Lung (tissue), 12 donors: ENCODE measurements around the gene COMMD6. TPM values are rescaled to one million over a fixed set of nuclear protein-coding genes. Genes with fewer than 3 reads are reported as not detected.

ENCODE experiments used
- ATAC-seq: fragments of 200-7000 bp; cut with Tn5 transposase; one replicate; pipeline ENCODE4 v1.9.1; 2020; ENCODE audit warnings: moderate number of reproducible peaks; ENCODE audit not compliant: insufficient read depth, low FRiP score
- DNase-seq, 3 donors: peaks; one replicate each; pipeline ENCODE4 v3.0.0-alpha.2; 2013 to 2017
- H3K27ac ChIP-seq, 2 donors: one replicate each; pipeline ENCODE4 v1.5.1; 2013; ENCODE audit warnings: mild to moderate bottlenecking in 2 of 2, moderate library complexity in 2 of 2, control low read depth in 1 of 2, inconsistent platforms in 1 of 2, low read depth in 1 of 2, low read length in 1 of 2
- H3K27me3 ChIP-seq, 3 donors: one replicate each; pipeline ENCODE4 v1.5.1; 2013; ENCODE audit warnings: low read length in 2 of 3; ENCODE audit not compliant: control insufficient read depth in 3 of 3, insufficient read depth in 3 of 3
- H3K36me3 ChIP-seq, 4 donors: one replicate each; pipeline ENCODE4 v1.5.1; 2013; ENCODE audit warnings: low read length in 4 of 4, mild to moderate bottlenecking in 1 of 4, moderate library complexity in 1 of 4; ENCODE audit not compliant: control insufficient read depth in 4 of 4, insufficient read depth in 4 of 4
- H3K4me1 ChIP-seq, 5 donors: one replicate each; pipeline ENCODE4 v1.5.1; 2013; ENCODE audit warnings: low read length in 5 of 5, mild to moderate bottlenecking in 2 of 5, moderate library complexity in 1 of 5; ENCODE audit not compliant: control insufficient read depth in 5 of 5, insufficient read depth in 5 of 5
- H3K4me3 ChIP-seq: one replicate; pipeline ENCODE4 v1.5.1; 2013; ENCODE audit warnings: mild to moderate bottlenecking, control low read depth, moderate library complexity
- H3K9ac ChIP-seq, 2 donors: one replicate each; pipeline ENCODE4 v1.5.1; 2013; ENCODE audit warnings: low read length in 2 of 2, control low read depth in 1 of 2; ENCODE audit not compliant: insufficient read depth in 1 of 2
- H3K9me3 ChIP-seq, 4 donors: one replicate each; pipeline ENCODE4 v1.5.1; 2013; ENCODE audit warnings: low read length in 3 of 4, mild to moderate bottlenecking in 1 of 4, moderate library complexity in 1 of 4; ENCODE audit not compliant: control insufficient read depth in 4 of 4, insufficient read depth in 3 of 4
- CTCF ChIP-seq: IDR thresholded peaks from 2 replicates; pipeline ENCODE4 v1.5.1; 2012; ENCODE audit warnings: mild to moderate bottlenecking; ENCODE audit errors: control extremely low read depth, extremely low read depth
- WGBS, 2 donors: extraction: QIAGEN DNeasy Blood & Tissue Kit; methylation state at CpG; one replicate each; pipeline ENCODE4 v1.1.7; 2013; 5-methylcytosine and 5-hydroxymethylcytosine counted together
- polyA plus RNA-seq, 2 donors: library from polyadenylated mRNA; stranded (reverse); fragments of 200-250 nt; gene quantifications; one replicate each; pipeline ENCODE4 v1.2.1, GENCODE V29; 2013
- total RNA-seq, 2 donors: library from RNA; depleted of rRNA in 1 of 2; stranded (reverse); fragments of >200 nt in 1 of 2; gene quantifications; one replicate each; pipeline ENCODE4 v1.2.1, GENCODE V29; 2014 to 2021
- donor health status: control.
- donor health status: control.
- donor health status: Bipolar disorder and iron deficiency.
- donor health status: healthy.
- donor health status: DM: yes; HTN: yes; CAD: no.

The COMMD6 gene
- total and polyA plus RNA-seq, 4 donors: 61.0 to 167 (median 79.9) TPM

- no peaks in the 10 kb centered on the region for H3K9me3 ChIP-seq
- H3K36me3 ChIP-seq: peaks cover 0 to 14% (median 4%) of the 10 kb centered on the region in 4 donors
- TF ChIP-seq CTCF: no peak
- no peaks in the 10 kb centered on the region for H3K4me1 ChIP-seq
- H3K27me3 ChIP-seq: no peaks in the 10 kb centered on the region
- ATAC-seq (no peak), DNase-seq (peak in 2 of 3 donors; percentile 47 to 60)
- H3K9ac ChIP-seq: no peak overlapping the region
- H3K27ac ChIP-seq: no peak overlapping the region
- H3K4me3 ChIP-seq: no peak overlapping the region
These were observed 29.0 kb upstream of the COMMD6 start for GRCh38 chr13:75566658-75567057.

GRCh38 chr13:75558145-75558840 lies 20.7 kb upstream of the COMMD6 start:
- DNase-seq (no peak), ATAC-seq (no peak)
- no peak for TF ChIP-seq CTCF
- Histone ChIP-seq H3K9me3 (no peaks in the 10 kb centered on the region), H3K36me3 (peaks cover 0 to 7% (median 2%) of the 10 kb centered on the region in 4 donors), H3K9ac (no peak overlapping the region), H3K27me3 (no peaks in the 10 kb centered on the region), H3K4me1 (peaks cover 0 to 4% (median 0%) of the 10 kb centered on the region in 5 donors), H3K4me3 (no peak overlapping the region), H3K27ac (no peak overlapping the region)
- whole genome bisulfite sequencing, 2 donors: 90 to 94% methylated on average over 2 of the region's 2 CpGs

DNA sequence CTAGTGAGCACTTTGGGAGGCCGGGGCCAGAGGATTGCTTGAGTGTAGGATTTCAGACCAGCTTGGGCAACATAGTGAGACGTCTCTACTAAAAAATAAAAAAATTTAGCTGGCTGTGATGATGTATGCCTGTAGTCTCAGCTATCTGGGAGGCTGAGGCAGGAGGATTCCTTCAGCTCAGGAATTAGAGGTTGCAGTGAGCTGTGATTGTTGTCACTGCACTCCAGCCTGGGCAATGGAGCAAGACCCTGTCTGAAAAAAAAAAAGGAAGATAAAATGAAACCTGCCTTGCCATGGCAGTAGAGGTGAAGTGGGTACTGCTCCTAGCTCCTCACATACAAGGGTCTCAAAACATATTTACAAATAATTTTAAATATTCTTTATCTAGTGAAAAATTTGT lies 19.3 kb upstream of the COMMD6 start:
- ATAC-seq (no peak), DNase-seq (no peak)
- no peaks in the 10 kb centered on the region for H3K27me3 ChIP-seq
- 87 to 88% methylated on average over 2 of the region's 2 CpGs for WGBS, 2 donors
- TF ChIP-seq CTCF: no peak
- H3K9me3 ChIP-seq: no peaks in the 10 kb centered on the region
- no peak overlapping the region for H3K9ac ChIP-seq
- no peak overlapping the region for H3K4me3 ChIP-seq
- H3K4me1 ChIP-seq: peaks cover 0 to 4% (median 0%) of the 10 kb centered on the region in 5 donors
- no peak overlapping the region for H3K27ac ChIP-seq
- H3K36me3 ChIP-seq: peaks cover 0 to 7% (median 2%) of the 10 kb centered on the region in 4 donors

GRCh38 chr13:75555836-75556235 lies 18.2 kb upstream of the COMMD6 start:
- Histone ChIP-seq H3K9me3 (no peaks in the 10 kb centered on the region), H3K27me3 (no peaks in the 10 kb centered on the region), H3K27ac (no peak overlapping the region), H3K4me3 (no peak overlapping the region), H3K9ac (no peak overlapping the region), H3K4me1 (peaks cover 0 to 4% (median 2%) of the 10 kb centered on the region in 5 donors), H3K36me3 (peaks cover 0 to 5% (median 1%) of the 10 kb centered on the region in 4 donors)
- TF ChIP-seq CTCF: no peak
- no peak for DNase-seq
- WGBS, 2 donors: 81% methylated on average over 1 of the region's 1 CpG
- no peak for ATAC-seq
